Stimulated activated CD4-positive, alpha-beta T cell treated with anti-CD3 and anti-CD28 coated beads, Interleukin-4, amount 100 ng/mL, for 48 hours (primary cell): ENCODE results near the gene PANX3.
A peak's percentile ranks its signal among the peaks of the same experiment; 100 is the strongest.

Source experiments
- DNase-seq, 2 donors: peaks; one replicate each; pipeline ENCODE4 v3.0.0-alpha.2; 2020; ENCODE audit warnings: low read depth in 2 of 2

PANX3 gene

GRCh38 chr11:124658986-124659385, 47.8 kb downstream of the PANX3 start:
- no peak for DNase-seq

GRCh38 chr11:124661553-124661952, 50.3 kb downstream of the PANX3 start:
- DNase-seq = no peak

- no peak for DNase-seq
Measured at GRCh38 chr11:124662106-124662505, 50.9 kb downstream of the PANX3 start.

GRCh38 chr11:124663861-124664260, 52.6 kb downstream of the PANX3 start:
- DNase-seq = no peak

- DNase-seq = no peak
Measured at GRCh38 chr11:124667601-124668000, 56.4 kb downstream of the PANX3 start.

GRCh38 chr11:124669193-124669592, 58.0 kb downstream of the PANX3 start:
- peak in 1 of 2 donors; percentile 24 for DNase-seq
